GM19099 (cell line): ENCODE results near the gene SLC37A1.

Experiments
- POLR2A ChIP-seq: IDR thresholded peaks from 3 replicates; pipeline ENCODE4 v1.6.1; 2011; ENCODE audit warnings: low read depth; ENCODE audit not compliant: insufficient read length; ENCODE audit errors: extremely low read depth

The SLC37A1 gene

GRCh38 chr21:42539931-42540343 is 26.3 kb downstream of the SLC37A1 start:
- TF ChIP-seq POLR2A, result no peak

GRCh38 chr21:42540396-42540795 is 26.7 kb downstream of the SLC37A1 start:
- TF ChIP-seq POLR2A, result no peak

- TF ChIP-seq POLR2A, result no peak
Observed at GRCh38 chr21:42541174-42541573, 27.5 kb downstream of the SLC37A1 start.

- no peak for TF ChIP-seq POLR2A
Observed at GRCh38 chr21:42541618-42542017, 28.0 kb downstream of the SLC37A1 start.

GRCh38 chr21:42542196-42542595 is 28.5 kb downstream of the SLC37A1 start:
- no peak for TF ChIP-seq POLR2A

GRCh38 chr21:42542596-42542995 is 28.9 kb downstream of the SLC37A1 start:
- TF ChIP-seq POLR2A, result no peak

GRCh38 chr21:42543106-42543847 is 29.6 kb downstream of the SLC37A1 start:
- no peak for TF ChIP-seq POLR2A

- no peak for TF ChIP-seq POLR2A
Observed at GRCh38 chr21:42544544-42544943, 30.9 kb downstream of the SLC37A1 start.

- no peak for TF ChIP-seq POLR2A
Observed at GRCh38 chr21:42545317-42545716, 31.7 kb downstream of the SLC37A1 start.

- TF ChIP-seq POLR2A, result no peak
Observed at GRCh38 chr21:42545745-42546144, 32.1 kb downstream of the SLC37A1 start.

GRCh38 chr21:42546433-42546832 is 32.8 kb downstream of the SLC37A1 start:
- TF ChIP-seq POLR2A, result no peak

- TF ChIP-seq POLR2A, result no peak
Observed at GRCh38 chr21:42547001-42547905, 33.6 kb downstream of the SLC37A1 start.

GRCh38 chr21:42547906-42548365 is 34.3 kb downstream of the SLC37A1 start:
- no peak for TF ChIP-seq POLR2A

- TF ChIP-seq POLR2A, result no peak
Observed at GRCh38 chr21:42548687-42549406, 35.2 kb downstream of the SLC37A1 start.

- no peak for TF ChIP-seq POLR2A
Observed at GRCh38 chr21:42550817-42551216, 37.2 kb downstream of the SLC37A1 start.
